ENCODE data around the gene PLCL2.
A peak's percentile ranks its signal among the peaks of the same experiment; 100 is the strongest.

Gene PLCL2

DNA sequence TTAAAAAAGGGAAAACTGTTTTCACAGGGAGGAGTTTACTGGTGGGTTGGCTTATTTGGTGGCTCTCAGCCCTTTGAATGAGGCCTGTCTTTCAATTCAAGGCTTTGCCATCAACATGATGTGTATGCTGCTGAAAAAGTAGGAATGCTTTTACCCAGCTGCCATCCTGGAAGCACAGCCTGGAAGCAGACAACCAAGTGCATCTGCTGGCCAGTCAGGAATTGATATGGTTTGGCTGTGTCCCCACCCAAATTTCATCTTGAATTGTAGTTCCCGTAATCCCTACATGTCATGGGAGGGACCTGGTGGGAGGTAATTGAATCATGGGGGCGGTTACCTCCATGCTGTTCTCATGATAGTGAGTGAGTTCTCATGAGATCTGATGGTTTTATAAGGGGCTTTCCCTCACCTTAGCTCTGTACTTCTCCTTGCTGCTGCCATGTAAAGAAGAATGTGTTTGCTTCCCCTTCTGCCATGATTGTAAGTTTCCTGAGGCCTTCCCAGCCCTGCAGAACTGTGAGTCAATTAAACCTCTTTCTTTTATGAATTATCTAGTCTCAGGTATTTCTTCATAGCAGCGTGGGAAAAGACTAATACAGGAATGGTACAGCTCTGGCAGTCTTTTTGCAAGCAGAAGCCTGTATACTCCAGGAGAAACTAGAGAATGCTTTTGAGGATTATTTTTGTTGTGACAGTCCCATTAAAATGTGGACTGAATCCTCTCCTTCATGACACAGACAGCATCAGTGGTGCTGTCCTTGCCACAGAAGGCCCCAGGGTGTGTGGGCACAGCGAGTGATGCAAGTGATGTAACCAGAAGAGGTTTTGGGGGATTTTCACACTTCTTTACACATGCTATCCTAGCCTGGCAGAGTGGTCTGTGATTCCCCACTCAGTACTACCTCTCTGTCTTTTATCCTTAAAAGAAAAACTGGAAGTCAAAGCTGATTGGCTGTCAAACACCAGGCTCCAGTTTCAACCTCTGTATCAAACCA lies 20.0 kb downstream of the PLCL2 start:
- TF ChIP-seq, protein P1, sequence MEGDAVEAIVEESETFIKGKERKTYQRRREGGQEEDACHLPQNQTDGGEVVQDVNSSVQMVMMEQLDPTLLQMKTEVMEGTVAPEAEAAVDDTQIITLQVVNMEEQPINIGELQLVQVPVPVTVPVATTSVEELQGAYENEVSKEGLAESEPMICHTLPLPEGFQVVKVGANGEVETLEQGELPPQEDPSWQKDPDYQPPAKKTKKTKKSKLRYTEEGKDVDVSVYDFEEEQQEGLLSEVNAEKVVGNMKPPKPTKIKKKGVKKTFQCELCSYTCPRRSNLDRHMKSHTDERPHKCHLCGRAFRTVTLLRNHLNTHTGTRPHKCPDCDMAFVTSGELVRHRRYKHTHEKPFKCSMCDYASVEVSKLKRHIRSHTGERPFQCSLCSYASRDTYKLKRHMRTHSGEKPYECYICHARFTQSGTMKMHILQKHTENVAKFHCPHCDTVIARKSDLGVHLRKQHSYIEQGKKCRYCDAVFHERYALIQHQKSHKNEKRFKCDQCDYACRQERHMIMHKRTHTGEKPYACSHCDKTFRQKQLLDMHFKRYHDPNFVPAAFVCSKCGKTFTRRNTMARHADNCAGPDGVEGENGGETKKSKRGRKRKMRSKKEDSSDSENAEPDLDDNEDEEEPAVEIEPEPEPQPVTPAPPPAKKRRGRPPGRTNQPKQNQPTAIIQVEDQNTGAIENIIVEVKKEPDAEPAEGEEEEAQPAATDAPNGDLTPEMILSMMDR (conservative IDR thresholded peaks at IDR 0.05; ENCODE audit: low read depth, low read length): no peak
- Histone ChIP-seq H3K4me3 (IDR thresholded peaks at IDR 0.05; ENCODE audit: insufficient read depth, low read depth, low read length) (no peak overlapping the region), H3K27ac (peak overlapping the region; percentile 7; the same call in 1 of the 2 replicates), H4K20me1 (ENCODE audit: insufficient read depth) (no peaks in the 10 kb centered on the region), H3K9ac (no peak overlapping the region), H3K4me2 (peak overlapping the region; percentile 87), H3K27me3 (ENCODE audit: insufficient read depth, low read depth) (no peaks in the 10 kb centered on the region), H3K79me2 (ENCODE audit: insufficient read depth, low read depth) (peaks cover 94% of the 10 kb centered on the region), H2AFZ (ENCODE audit: low read depth) (no peak overlapping the region), H3K4me1 (ENCODE audit: low read depth, poor library complexity, severe bottlenecking) (peaks cover 98% of the 10 kb centered on the region), H3K36me3 (ENCODE audit: insufficient read depth) (no peaks in the 10 kb centered on the region)

DNA sequence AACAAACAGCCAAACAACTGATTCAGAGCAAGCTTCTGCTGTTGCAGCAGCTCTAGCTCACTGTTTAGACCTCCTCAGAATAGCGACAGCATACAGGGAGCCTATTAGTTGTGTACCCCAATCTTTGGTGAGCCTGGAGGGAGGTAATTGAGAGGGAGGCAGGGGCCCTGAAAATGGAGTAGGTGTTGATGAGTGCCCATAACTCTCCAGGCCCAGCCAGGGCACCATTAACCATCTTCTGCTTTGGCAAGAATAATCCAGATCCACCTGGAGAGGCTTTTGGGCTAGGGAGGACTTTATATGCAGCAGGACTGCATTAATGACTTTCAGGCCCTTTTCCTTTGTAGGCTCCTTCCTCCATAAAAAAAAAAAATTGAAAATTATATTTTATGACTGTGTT lies 20.9 kb downstream of the PLCL2 start:
- Histone ChIP-seq H4K20me1 (ENCODE audit: insufficient read depth) (no peaks in the 10 kb centered on the region), H3K27ac (peak overlapping the region; percentile 36; the same call in 1 of the 2 replicates), H3K4me2 (peak overlapping the region; percentile 87), H3K27me3 (ENCODE audit: insufficient read depth, low read depth) (no peaks in the 10 kb centered on the region), H3K9ac (no peak overlapping the region), H3K4me1 (ENCODE audit: low read depth, poor library complexity, severe bottlenecking) (peaks cover 98% of the 10 kb centered on the region), H3K79me2 (ENCODE audit: insufficient read depth, low read depth) (peaks cover 94% of the 10 kb centered on the region), H3K36me3 (ENCODE audit: insufficient read depth) (no peaks in the 10 kb centered on the region), H3K4me3 (IDR thresholded peaks at IDR 0.05; ENCODE audit: insufficient read depth, low read depth, low read length) (no peak overlapping the region), H2AFZ (ENCODE audit: low read depth) (no peak overlapping the region)
- TF ChIP-seq, protein P1 (conservative IDR thresholded peaks at IDR 0.05; ENCODE audit: low read depth, low read length): no peak

DNA sequence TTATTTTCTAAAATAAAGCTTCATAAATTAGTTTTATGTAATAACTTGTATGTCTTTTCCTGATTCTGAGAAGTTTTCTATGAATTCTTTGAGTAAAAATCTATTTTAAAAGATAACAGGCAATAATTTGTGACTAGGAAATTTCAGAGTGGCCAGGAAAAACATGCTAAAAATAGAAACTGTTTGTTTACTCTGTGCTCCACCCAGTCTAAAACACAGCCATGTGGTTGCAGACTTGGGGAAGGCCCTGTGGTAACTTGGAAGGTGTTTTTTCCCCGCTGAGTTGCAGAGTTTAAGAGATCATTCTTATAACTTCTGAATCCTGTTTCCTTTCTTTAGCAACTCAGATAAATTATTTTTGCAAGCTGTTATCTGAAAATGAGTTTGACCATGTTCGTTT lies 21.9 kb downstream of the PLCL2 start:
- H2AFZ ChIP-seq (ENCODE audit: low read depth): no peak overlapping the region
- H3K79me2 ChIP-seq (ENCODE audit: insufficient read depth, low read depth): peaks cover 93% of the 10 kb centered on the region
- TF ChIP-seq, protein P1 (conservative IDR thresholded peaks at IDR 0.05; ENCODE audit: low read depth, low read length): no peak
- H3K4me3 ChIP-seq (IDR thresholded peaks at IDR 0.05; ENCODE audit: insufficient read depth, low read depth, low read length): no peak overlapping the region
- peak overlapping the region; percentile 87 for H3K4me2 ChIP-seq
- H3K4me1 ChIP-seq (ENCODE audit: low read depth, poor library complexity, severe bottlenecking): peaks cover 98% of the 10 kb centered on the region
- peak overlapping the region; percentile 73 for H3K27ac ChIP-seq
- H3K27me3 ChIP-seq (ENCODE audit: insufficient read depth, low read depth): no peaks in the 10 kb centered on the region
- H4K20me1 ChIP-seq (ENCODE audit: insufficient read depth): no peaks in the 10 kb centered on the region
- H3K9ac ChIP-seq: peak overlapping the region; percentile 17; the same call in 1 of the 2 replicates
- no peaks in the 10 kb centered on the region for H3K36me3 ChIP-seq (ENCODE audit: insufficient read depth)

DNA sequence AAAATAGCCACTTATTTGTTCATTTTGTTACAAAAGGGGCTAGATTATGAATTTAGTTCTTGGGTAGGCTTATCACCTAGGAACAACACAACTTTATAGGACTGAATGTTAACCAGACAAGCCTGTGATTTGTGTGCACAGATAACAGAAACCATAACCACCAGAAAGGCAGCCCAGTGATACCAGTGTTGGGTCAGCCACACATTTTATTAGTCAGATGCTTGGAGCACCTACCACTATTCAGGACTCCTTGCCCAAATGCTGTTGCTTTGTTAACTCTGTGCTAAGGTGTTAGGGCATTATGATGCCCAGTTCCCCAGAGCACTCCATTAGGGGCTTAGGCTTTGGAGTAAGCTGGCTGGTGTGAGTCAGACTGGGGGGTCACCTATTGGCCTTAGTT lies 22.5 kb downstream of the PLCL2 start:
- no peaks in the 10 kb centered on the region for H3K27me3 ChIP-seq (ENCODE audit: insufficient read depth, low read depth)
- peaks cover 98% of the 10 kb centered on the region for H3K4me1 ChIP-seq (ENCODE audit: low read depth, poor library complexity, severe bottlenecking)
- H3K79me2 ChIP-seq (ENCODE audit: insufficient read depth, low read depth): peaks cover 91% of the 10 kb centered on the region
- H3K4me2 ChIP-seq: peak overlapping the region; percentile 87
- peak overlapping the region; percentile 82 for H3K4me3 ChIP-seq (IDR thresholded peaks at IDR 0.05; ENCODE audit: insufficient read depth, low read depth, low read length)
- H3K9ac ChIP-seq: peak overlapping the region; percentile 17; the same call in 1 of the 2 replicates
- no peaks in the 10 kb centered on the region for H3K36me3 ChIP-seq (ENCODE audit: insufficient read depth)
- H3K27ac ChIP-seq: peak overlapping the region; percentile 73
- no peak overlapping the region for H2AFZ ChIP-seq (ENCODE audit: low read depth)
- H4K20me1 ChIP-seq (ENCODE audit: insufficient read depth): no peaks in the 10 kb centered on the region
- TF ChIP-seq, protein P1 (conservative IDR thresholded peaks at IDR 0.05; ENCODE audit: low read depth, low read length): no peak
